Endodermal cell (in vitro differentiated cells): ENCODE results near the gene GPRC5B. TPM values are rescaled to one million over a fixed set of nuclear protein-coding genes. Genes with fewer than 3 reads are reported as not detected.

Experiments used
- DNase-seq: peaks from one replicate; pipeline ENCODE4 v3.0.0-alpha.2; 2017
- H3K27ac ChIP-seq: 2 replicates; pipeline ENCODE4 v1.5.1; 2013; ENCODE audit warnings: mild to moderate bottlenecking, low read depth, low read length, moderate library complexity
- H3K27me3 ChIP-seq: 2 replicates; pipeline ENCODE4 v1.6.1; 2013; ENCODE audit warnings: mild to moderate bottlenecking, low read length, moderate library complexity; ENCODE audit not compliant: insufficient read depth, control insufficient read depth, poor library complexity, severe bottlenecking
- H3K36me3 ChIP-seq: 2 replicates; pipeline ENCODE4 v1.7.0; 2013; ENCODE audit warnings: mild to moderate bottlenecking, low read length, moderate library complexity; ENCODE audit not compliant: control insufficient read depth, insufficient read depth
- H3K4me1 ChIP-seq: one replicate; pipeline ENCODE4 v1.7.0; 2013; ENCODE audit warnings: low read length; ENCODE audit not compliant: control insufficient read depth, insufficient read depth
- H3K4me3 ChIP-seq: 2 replicates; pipeline ENCODE4 v1.5.1; 2013; ENCODE audit warnings: mild to moderate bottlenecking, low read length, moderate library complexity
- H3K9ac ChIP-seq: 2 replicates; pipeline ENCODE4 v1.6.1; 2013; ENCODE audit warnings: mild to moderate bottlenecking, low read length, moderate library complexity; ENCODE audit not compliant: poor library complexity, severe bottlenecking; ENCODE audit errors: extremely low read depth
- H3K9me3 ChIP-seq: 2 replicates; pipeline ENCODE4 v1.6.1; 2013; ENCODE audit warnings: mild to moderate bottlenecking, low read length, moderate library complexity; ENCODE audit not compliant: control insufficient read depth
- H3K27ac Mint-ChIP-seq: 2 replicates; pipeline ENCODE4 v1.8.0; 2020; ENCODE audit warnings: mixed read lengths
- H3K27me3 Mint-ChIP-seq: 2 replicates; pipeline ENCODE4 v1.8.0; 2021; ENCODE audit warnings: mild to moderate bottlenecking, mixed read lengths; ENCODE audit not compliant: insufficient read depth
- H3K36me3 Mint-ChIP-seq: 2 replicates; pipeline ENCODE4 v1.8.0; 2020; ENCODE audit warnings: low read depth, mixed read lengths
- H3K4me1 Mint-ChIP-seq: 2 replicates; pipeline ENCODE4 v1.8.0; 2020; ENCODE audit warnings: mixed read lengths
- H3K4me3 Mint-ChIP-seq: 2 replicates; pipeline ENCODE4 v1.8.0; 2020; ENCODE audit warnings: mild to moderate bottlenecking, moderate library complexity, mixed read lengths
- H3K9me3 Mint-ChIP-seq: 2 replicates; pipeline ENCODE4 v1.8.0; 2020; ENCODE audit warnings: mild to moderate bottlenecking, mixed read lengths
- WGBS, 2 experiments: methylation state at CpG; one replicate each; pipeline versions ENCODE4 v1.1.5 to v1.1.7; 2013; ENCODE audit warnings: missing lambda C conversion rate in 2 of 2, mixed read lengths in 1 of 2; ENCODE audit not compliant: insufficient coverage in 1 of 2, insufficient read length in 1 of 2; 5-methylcytosine and 5-hydroxymethylcytosine counted together
- total RNA-seq, 2 donors: library from RNA; stranded (reverse); fragmentation: NEBNext Ultra II Directional in 1 of 2; extraction: Animal tissue kit (Norgen Biotek cat#: 25700) in 1 of 2; gene quantifications; 2 replicates in 1 of 2; 3 replicates in 1 of 2; pipeline ENCODE4 v1.2.1, GENCODE V29; 2021
- TF ChIP-seq, protein P1 (sequence below): fragments of 200-600 bp; sonication (generic); conservative IDR thresholded peaks from 2 replicates; pipeline ENCODE4 v1.5.0; 2021; ENCODE audit warnings: antibody characterized with exemption, mild to moderate bottlenecking

The GPRC5B gene
- total RNA-seq, 2 donors from 2014 or later, result 39.5 to 49.1 TPM

DNA sequence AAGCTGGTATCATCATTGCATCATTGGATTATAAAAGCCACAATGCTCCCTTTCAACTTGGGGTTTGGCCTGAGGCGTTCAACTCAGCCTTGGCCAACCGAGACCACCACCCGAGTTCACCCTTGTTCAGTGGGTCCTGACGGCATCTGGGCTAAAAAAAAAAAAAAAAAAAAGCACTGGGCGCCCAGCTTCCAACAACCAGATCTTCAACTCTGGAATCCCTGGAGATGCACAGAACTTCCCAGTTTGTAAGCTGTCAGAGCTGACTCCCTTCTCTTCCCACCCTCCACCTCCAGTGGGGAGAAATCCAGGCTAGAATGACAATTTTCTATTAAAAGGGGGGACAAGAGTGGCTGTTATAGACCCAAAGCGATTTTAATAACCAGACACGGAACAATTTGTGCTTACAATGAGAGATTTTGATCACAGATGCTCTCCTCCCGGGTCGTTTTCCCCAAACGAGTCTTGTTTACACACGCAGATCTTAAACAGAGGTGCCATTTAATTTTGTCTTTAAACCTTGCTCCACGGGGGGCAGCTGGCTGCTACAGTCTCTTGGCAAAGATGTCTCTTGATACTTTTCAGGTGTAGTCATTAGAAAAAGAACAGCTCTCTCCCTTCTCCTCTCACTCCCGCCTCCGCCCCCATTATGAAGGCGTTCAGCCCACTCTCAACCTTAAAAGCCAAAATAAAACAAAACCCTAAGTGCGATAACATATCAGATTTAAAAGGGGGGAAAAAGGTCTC, 26.9 kb downstream of the GPRC5B start:
- Mint-ChIP-seq H3K9me3 (no peaks in the 10 kb centered on the region), H3K27me3 (no peaks in the 10 kb centered on the region), H3K4me1 (peaks cover 48% of the 10 kb centered on the region), H3K27ac (peak overlapping the region; percentile 33), H3K36me3 (peaks cover 50% of the 10 kb centered on the region), H3K4me3 (peak overlapping the region; percentile 12)
- Histone ChIP-seq H3K27ac (no peak overlapping the region), H3K9ac (no peak overlapping the region), H3K9me3 (no peaks in the 10 kb centered on the region), H3K27me3 (no peaks in the 10 kb centered on the region), H3K4me1 (peaks cover 11% of the 10 kb centered on the region), H3K4me3 (no peak overlapping the region), H3K36me3 (peaks cover 25% of the 10 kb centered on the region)
- TF ChIP-seq, protein P1, sequence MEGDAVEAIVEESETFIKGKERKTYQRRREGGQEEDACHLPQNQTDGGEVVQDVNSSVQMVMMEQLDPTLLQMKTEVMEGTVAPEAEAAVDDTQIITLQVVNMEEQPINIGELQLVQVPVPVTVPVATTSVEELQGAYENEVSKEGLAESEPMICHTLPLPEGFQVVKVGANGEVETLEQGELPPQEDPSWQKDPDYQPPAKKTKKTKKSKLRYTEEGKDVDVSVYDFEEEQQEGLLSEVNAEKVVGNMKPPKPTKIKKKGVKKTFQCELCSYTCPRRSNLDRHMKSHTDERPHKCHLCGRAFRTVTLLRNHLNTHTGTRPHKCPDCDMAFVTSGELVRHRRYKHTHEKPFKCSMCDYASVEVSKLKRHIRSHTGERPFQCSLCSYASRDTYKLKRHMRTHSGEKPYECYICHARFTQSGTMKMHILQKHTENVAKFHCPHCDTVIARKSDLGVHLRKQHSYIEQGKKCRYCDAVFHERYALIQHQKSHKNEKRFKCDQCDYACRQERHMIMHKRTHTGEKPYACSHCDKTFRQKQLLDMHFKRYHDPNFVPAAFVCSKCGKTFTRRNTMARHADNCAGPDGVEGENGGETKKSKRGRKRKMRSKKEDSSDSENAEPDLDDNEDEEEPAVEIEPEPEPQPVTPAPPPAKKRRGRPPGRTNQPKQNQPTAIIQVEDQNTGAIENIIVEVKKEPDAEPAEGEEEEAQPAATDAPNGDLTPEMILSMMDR, result no peak
- 88 to 90% methylated on average over 10 to 16 of the region's 16 CpGs for WGBS, 2 experiments
- no peak for DNase-seq

- peaks cover 39% of the 10 kb centered on the region for H3K36me3 Mint-ChIP-seq
- Histone ChIP-seq H3K9me3 (no peaks in the 10 kb centered on the region), H3K4me3 (no peak overlapping the region), H3K4me1 (peaks cover 9% of the 10 kb centered on the region), H3K36me3 (peaks cover 25% of the 10 kb centered on the region), H3K27me3 (no peaks in the 10 kb centered on the region), H3K27ac (no peak overlapping the region), H3K9ac (no peak overlapping the region)
- 92 to 94% methylated on average over 10 of the region's 10 CpGs for WGBS, 2 experiments
- no peak overlapping the region for H3K4me3 Mint-ChIP-seq
- H3K4me1 Mint-ChIP-seq, result peaks cover 38% of the 10 kb centered on the region
- H3K9me3 Mint-ChIP-seq, result no peaks in the 10 kb centered on the region
- no peaks in the 10 kb centered on the region for H3K27me3 Mint-ChIP-seq
- TF ChIP-seq, protein P1, result no peak
- DNase-seq, result no peak
- no peak overlapping the region for H3K27ac Mint-ChIP-seq
Observed at GRCh38 chr16:19856120-19856519, 28.5 kb downstream of the GPRC5B start.

GRCh38 chr16:19854543-19854876, 30.1 kb downstream of the GPRC5B start:
- Histone ChIP-seq H3K27ac (no peak overlapping the region), H3K36me3 (peaks cover 16% of the 10 kb centered on the region), H3K27me3 (no peaks in the 10 kb centered on the region), H3K4me3 (no peak overlapping the region), H3K9ac (no peak overlapping the region), H3K9me3 (no peaks in the 10 kb centered on the region), H3K4me1 (peaks cover 9% of the 10 kb centered on the region)
- DNase-seq, result peak; percentile 77
- Mint-ChIP-seq H3K4me3 (no peak overlapping the region), H3K27me3 (no peaks in the 10 kb centered on the region), H3K4me1 (peaks cover 27% of the 10 kb centered on the region), H3K27ac (peak overlapping the region; percentile 73), H3K9me3 (no peaks in the 10 kb centered on the region), H3K36me3 (peaks cover 35% of the 10 kb centered on the region)
- TF ChIP-seq, protein P1, result no peak
- WGBS, 2 experiments, result 75 to 82% methylated on average over 2 to 6 of the region's 6 CpGs
